22Rv1 (cell line): ENCODE measurements around the gene ATP6V1A.

Experiments
- H3K27ac ChIP-seq: fragments of 450-650 bp; 2 replicates; pipeline ENCODE4 v1.5.1; 2017
- CTCF ChIP-seq: fragments of 450-650 bp; IDR thresholded peaks from 2 replicates; pipeline ENCODE4 v1.5.1; 2017; ENCODE audit warnings: mild to moderate bottlenecking
- ZFX ChIP-seq: fragments of 450-650 bp; IDR thresholded peaks from 2 replicates; pipeline ENCODE4 v1.6.1; 2017; ENCODE audit warnings: antibody characterized with exemption, borderline replicate concordance

Gene ATP6V1A

DNA sequence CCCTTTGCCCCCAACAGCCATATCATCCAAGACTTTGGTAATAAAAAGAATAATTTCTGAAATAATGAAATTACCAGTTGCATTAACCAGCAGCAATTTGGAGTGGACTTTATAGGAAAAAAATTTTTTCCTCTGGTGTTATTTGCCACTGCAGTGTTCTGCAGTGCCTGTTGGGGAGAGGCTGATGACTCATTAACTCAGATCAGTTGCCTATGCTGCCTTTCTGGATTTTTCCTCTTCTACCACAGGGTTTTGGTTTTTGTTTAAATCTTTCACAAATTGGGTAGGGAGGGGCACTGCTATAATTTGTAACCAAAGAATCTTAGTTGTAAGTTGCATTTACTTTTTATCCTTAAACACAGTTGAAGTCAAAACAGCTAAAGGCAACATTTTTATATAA is 22.7 kb downstream of the ATP6V1A start:
- no peak overlapping the region for H3K27ac ChIP-seq
- TF ChIP-seq CTCF, result no peak
- no peak for TF ChIP-seq ZFX

DNA sequence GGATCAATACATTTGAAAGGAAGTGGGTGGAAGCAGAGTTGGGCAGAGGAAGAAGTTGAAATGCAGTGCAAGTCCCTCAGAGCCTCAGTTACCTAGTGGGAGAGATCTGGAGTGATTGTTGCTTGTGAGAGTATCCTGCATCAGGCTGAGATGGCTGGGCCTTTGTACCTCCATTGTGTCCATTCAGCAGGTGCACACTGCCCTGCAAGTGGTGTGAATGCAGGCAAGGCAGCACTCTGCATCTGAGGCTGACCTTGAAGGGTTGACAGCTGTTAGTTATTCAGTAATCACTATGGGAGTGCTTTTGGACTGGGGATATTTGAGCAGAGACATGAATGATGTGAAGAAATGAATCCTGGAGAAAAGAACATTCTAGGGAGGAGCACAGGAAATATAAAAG is 25.2 kb downstream of the ATP6V1A start:
- no peak overlapping the region for H3K27ac ChIP-seq

DNA sequence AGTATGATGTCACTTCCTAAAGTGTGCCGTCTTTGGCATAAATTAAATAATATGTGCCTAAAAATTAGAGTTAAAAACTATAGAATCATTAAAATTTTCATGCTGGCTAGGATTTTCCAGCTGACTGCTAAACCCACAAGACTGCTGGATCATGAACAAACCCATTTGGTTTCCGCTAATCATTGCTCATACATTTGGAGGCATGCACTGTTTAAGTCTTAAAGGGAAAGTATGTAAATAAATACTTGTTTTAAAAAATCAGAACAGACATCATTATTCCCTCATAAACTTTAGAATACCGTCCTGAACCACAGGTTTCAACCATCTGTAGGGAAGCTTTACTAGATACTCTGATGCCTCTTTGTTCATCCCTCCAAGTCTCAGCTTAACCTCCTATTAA is 26.5 kb downstream of the ATP6V1A start:
- no peak for TF ChIP-seq CTCF
- no peak for TF ChIP-seq ZFX
- H3K27ac ChIP-seq, result no peak overlapping the region

More for the DNA sequence above, 25.2 kb downstream of the ATP6V1A start:
- TF ChIP-seq ZFX (no peak), CTCF (no peak)

- TF ChIP-seq ZFX (no peak), CTCF (no peak)
These were observed 28.7 kb downstream of the ATP6V1A start for GRCh38 chr3:113775516-113775915.

DNA sequence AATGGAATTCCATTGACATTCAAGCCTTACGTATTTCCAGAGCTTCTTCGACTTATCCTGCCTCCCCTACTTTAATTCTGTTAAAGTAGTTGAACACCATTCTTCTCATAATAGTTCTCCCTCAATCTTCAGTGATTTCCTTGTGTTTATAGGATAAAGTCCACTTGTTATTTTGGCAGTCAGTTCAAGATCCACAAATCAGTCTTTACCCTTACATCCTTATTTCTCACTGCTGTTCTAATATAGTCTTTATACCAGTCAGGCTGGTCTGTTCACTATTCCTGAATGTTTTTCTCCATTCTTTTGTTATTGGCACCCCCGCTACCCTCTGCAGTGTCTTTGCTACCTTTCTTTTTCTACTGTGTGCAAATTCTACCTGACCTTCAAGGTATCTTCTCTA is 29.7 kb downstream of the ATP6V1A start:
- TF ChIP-seq ZFX, result no peak
- TF ChIP-seq CTCF, result no peak
- H3K27ac ChIP-seq, result no peak overlapping the region

More at GRCh38 chr3:113775516-113775915, 28.7 kb downstream of the ATP6V1A start:
- no peak overlapping the region for H3K27ac ChIP-seq

DNA sequence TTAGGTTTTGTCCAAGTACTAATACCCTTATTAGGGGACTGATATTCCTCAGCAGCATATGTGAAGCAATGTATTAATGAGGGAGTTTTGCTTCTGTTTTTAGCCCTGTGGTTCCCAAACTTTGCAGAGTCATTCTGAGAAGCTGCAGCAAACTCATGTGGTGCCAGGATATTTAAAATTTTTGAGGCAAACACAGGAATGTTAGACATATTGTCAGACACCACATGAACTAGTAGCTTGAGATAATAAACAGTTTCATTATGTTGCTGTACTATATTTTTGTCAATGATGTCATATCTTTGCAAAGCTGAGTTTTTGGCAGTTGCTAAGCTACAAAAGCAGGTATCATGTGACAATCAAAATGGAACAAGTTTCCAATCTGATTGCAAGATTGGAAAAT is 36.6 kb downstream of the ATP6V1A start:
- no peak for TF ChIP-seq ZFX
- TF ChIP-seq CTCF, result no peak
- H3K27ac ChIP-seq, result no peak overlapping the region

DNA sequence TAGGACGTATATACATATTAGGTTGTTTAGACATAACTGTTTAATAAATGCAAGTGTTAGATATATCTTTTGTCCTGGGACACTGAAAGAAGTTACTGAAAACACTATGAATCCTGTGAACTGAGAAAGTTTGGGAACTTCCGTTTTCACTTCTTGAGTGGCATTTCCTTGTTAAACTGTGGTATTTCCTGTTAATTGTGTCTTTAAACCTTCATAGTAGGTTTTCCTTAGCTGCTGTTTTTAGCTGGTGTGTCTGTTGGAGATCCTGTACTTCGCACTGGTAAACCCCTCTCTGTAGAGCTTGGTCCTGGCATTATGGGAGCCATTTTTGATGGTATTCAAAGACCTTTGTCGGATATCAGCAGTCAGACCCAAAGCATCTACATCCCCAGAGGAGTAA is 37.1 kb downstream of the ATP6V1A start:
- H3K27ac ChIP-seq, result no peak overlapping the region
- no peak for TF ChIP-seq CTCF
- TF ChIP-seq ZFX, result no peak
